B cell (primary cell): ENCODE measurements around the gene IFNL3.

Experiments
- EZH2 ChIP-seq: IDR thresholded peaks from 2 replicates; pipeline ENCODE4 v1.6.1; 2012; ENCODE audit warnings: borderline replicate concordance, low read depth, mild to moderate bottlenecking, moderate library complexity, low read length; ENCODE audit not compliant: insufficient read depth, poor library complexity, severe bottlenecking
- TF ChIP-seq, protein P1 (sequence below): fragments of 200-600 bp; IDR thresholded peaks from one replicate; pipeline ENCODE4 v1.8.0; 2022; ENCODE audit warnings: antibody characterized with exemption, mild to moderate bottlenecking

DNA sequence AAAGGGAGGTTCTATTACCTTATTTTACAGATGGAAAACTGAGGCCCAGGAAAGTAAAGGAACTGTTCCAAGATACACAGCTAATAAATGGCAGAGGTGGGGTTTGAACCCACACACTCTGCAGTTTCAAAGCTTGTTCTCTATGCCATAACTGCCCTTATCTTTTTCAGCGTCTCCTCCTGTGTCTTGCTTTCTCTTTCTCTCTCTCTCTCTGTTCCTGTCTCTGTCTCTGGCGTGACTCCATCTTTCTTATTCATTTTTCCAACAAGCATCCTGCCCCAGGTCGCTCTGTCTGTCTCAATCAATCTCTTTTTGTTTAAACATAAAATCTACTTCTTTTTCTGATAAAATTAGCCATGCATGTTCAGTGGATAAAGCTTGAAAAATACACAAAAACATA lies 7.0 kb upstream of the IFNL3 start:
- TF ChIP-seq, protein P1, sequence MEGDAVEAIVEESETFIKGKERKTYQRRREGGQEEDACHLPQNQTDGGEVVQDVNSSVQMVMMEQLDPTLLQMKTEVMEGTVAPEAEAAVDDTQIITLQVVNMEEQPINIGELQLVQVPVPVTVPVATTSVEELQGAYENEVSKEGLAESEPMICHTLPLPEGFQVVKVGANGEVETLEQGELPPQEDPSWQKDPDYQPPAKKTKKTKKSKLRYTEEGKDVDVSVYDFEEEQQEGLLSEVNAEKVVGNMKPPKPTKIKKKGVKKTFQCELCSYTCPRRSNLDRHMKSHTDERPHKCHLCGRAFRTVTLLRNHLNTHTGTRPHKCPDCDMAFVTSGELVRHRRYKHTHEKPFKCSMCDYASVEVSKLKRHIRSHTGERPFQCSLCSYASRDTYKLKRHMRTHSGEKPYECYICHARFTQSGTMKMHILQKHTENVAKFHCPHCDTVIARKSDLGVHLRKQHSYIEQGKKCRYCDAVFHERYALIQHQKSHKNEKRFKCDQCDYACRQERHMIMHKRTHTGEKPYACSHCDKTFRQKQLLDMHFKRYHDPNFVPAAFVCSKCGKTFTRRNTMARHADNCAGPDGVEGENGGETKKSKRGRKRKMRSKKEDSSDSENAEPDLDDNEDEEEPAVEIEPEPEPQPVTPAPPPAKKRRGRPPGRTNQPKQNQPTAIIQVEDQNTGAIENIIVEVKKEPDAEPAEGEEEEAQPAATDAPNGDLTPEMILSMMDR = no peak
- TF ChIP-seq EZH2 = no peak
